Putamen (tissue), 1 donor: ENCODE results near the gene GNB1.
"Not testable (repeated sequence)": the region's sequence is repeated elsewhere in the genome, so short reads cannot be mapped to it uniquely, and the experiment has no call there.

Experiments
- DNase-seq: peaks from one replicate; pipeline ENCODE4 v3.0.0-alpha.2; 2016; ENCODE audit warnings: low spot score

The GNB1 gene

GRCh38 chr1:1890506-1891348 lies at the start of gene GNB1:
Gene GNB1, minus strand, starts transcription at chr1:1891087. Its CDS starts 65,634 bp downstream, at chr1:1825453.
- peak; percentile 88 for DNase-seq

GRCh38 chr1:1940123-1940425 lies 49.2 kb upstream of the GNB1 start:
- no peak for DNase-seq

GRCh38 chr1:1939296-1940122 lies 48.6 kb upstream of the GNB1 start:
- no peak for DNase-seq

- no peak for DNase-seq
Measured at GRCh38 chr1:1938613-1939295, 47.9 kb upstream of the GNB1 start.

DNA sequence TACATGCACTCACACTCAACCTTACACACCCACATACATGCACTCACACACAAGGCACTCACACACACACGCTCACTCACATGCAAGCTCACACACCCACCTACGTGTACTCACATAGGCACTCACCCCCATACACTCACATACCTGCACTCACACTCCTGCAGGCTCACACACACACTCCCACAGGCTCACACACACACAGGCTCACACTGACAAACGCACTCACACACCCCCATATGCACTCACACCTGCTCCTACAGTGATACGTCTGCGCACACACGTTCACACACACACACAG lies 47.3 kb upstream of the GNB1 start:
- DNase-seq = no peak

DNA sequence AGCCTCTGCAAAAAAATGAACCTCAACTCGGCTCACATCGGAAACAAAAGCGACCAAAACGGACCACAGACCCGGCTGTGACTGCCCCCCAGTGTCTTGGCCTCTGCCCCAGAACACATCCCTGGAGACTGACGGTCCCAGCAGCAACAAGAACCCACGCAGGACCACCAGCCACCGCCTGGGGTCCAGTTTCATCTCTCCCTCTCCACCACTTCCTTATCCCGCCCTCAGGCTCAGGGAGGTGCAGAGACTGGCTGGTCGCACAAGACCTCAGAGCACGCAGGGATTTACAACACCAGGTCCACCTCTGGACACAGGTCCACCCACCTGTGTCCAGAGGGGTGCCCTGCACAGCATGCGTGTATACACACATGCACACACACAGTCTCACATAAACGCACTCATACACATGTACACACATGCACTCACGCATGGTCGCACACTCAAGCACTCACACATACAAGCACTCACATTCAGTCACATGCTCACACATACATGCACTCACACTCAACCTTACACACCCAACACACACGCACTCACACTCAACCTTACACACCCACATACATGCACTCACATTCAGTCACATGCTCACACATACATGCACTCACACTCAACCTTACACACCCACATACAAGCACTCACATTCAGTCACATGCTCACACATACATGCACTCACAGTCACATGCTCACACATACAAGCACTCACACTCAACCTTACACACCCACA lies 46.8 kb upstream of the GNB1 start:
- DNase-seq = no peak

GRCh38 chr1:1937061-1937460 lies 46.2 kb upstream of the GNB1 start:
- no peak for DNase-seq

DNA sequence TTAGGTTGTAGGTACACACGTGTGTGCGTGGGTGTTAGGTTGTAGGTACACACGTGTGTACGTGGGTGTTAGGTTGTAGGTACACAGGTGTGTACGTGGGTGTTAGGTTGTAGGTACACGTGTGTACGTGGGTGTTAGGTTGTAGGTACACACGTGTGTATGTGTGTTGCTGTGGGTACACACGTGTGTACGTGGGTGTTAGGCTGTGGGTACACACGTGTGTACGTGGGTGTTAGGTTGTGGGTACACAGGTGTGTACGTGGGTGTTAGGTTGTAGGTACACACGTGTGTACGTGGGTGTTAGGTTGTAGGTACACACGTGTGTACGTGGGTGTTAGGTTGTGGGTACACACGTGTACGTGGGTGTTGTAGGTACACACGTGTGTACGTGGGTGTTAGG lies 44.0 kb upstream of the GNB1 start:
- not testable (repeated sequence) for DNase-seq

DNA sequence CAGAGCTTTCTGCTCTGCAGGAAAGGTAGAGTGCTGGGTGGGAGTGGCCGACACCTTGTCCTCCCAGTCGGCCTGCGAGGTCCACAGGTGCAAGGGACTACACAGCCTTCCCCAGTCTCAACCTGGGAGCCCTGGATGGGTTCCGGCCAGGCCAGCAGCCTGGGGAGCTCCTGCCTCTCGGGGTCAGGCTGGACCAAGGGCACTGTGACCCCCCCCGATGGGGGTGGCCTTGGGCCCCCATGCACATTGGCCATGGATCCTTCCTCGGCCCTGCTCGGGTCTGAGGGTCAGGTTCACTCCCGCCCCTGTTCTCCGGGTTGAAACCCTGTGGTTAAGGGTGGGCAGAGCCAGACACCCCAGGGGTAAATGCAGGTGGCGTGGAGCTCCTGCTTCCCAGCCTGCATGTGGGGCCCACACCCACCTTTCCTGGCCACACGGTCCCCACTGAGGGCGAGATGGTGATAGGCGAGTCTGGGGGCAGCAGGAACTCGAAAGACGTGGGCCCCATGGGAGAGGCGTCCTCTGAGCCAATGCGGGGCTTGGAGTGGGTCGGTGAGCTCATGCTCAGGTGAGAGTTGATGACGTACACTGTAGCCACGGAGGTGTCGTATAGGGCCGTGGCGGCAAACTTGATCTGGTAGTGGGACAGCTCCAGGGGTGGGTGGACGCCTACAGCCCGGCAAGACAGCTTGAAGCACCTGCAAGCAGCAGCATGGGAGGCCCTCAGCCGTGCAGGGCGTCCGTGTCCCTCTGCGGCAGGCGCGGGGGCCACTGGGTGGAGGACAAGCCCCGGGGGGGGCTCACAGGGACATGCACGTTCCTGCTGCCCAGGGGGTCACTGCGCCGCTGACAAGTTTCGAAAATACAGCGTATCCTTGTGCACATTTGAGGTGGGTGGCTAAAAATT lies 39.0 kb upstream of the GNB1 start:
- DNase-seq = no peak

GRCh38 chr1:1929102-1929638 lies 38.3 kb upstream of the GNB1 start:
- no peak for DNase-seq

DNA sequence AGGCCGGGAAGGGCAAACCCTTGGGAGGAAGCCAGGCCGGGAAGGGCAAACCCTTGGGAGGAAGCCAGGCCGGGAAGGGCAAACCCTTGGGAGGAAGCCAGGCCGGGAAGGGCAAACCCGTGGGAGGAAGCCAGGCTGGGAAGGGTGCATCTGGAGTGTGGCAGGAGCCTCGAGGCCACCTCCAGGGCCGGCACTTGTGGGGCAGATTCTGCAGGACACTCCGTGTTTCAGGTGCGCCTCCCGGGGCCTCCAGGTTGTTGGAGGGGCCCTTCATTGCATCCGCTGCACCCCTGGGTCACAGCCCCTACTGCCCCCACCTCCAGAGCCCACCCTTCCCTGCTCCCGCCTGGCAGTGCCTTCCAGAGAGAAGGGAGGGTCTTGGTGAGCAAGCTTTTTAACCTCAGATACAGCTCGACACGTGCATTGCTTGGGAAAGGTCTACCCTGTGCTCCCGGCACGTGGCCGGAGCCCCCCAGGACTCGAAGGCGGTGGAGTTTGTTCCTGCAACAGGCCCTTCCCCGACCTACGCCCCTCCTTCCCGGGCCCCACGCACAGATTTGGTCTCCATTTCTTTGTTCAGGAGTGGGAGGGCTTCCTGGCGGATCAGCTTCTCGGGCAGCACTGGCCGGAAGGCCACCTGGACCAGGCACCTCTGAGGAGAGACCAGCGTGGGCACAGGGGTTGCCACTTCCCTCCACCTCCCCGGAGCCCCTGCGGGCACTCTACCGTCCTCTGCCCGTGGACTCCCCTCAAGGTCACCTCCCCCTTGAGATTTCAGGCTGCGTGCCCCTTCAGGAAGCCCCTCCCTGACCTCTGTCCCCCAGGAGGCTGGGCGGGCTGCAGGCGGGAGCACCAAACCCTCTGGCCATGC lies 37.6 kb upstream of the GNB1 start:
- DNase-seq = no peak

- no peak for DNase-seq
Measured at GRCh38 chr1:1927751-1928150, 36.9 kb upstream of the GNB1 start.

DNA sequence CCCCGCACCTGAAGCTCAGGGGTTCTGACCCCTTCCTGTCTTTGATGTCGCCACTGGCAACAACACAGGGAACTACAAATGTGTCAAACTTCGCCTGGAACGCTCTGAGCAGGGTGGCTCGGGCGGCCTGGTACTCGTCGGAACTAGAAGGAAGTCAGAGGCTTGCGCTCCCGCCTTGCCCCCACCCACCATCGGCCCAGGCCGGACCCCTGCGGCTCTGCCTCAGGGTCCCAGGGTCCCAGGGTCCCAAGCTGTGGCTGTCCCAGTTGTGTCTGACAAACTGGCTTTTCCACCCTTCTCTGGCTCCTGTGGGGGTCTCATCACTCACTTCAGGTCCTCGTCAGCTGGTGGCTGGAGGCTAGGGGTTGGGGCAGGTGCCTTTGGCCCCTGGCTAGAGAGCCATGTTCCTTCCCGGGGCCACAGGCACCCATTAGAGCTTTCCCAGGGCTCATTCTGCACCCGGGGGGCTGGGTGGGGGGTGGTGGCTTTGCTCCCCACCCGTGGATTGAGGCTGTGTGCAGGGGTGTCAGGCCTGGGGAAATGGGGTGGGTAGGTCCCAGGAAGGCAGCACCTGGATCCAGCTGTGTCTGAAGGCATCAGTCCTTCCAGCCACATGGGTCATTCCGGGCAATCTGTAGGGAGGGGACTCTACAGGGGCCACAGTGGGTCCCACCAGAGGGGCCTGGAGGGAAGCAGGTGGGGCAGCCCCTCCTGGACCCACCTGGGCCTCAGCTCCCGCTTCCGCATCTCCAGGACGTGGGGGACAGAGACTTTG lies 36.2 kb upstream of the GNB1 start:
- DNase-seq = no peak

GRCh38 chr1:1926346-1926811 lies 35.5 kb upstream of the GNB1 start:
- no peak for DNase-seq

- no peak for DNase-seq
Measured at GRCh38 chr1:1925437-1926345, 34.8 kb upstream of the GNB1 start.

DNA sequence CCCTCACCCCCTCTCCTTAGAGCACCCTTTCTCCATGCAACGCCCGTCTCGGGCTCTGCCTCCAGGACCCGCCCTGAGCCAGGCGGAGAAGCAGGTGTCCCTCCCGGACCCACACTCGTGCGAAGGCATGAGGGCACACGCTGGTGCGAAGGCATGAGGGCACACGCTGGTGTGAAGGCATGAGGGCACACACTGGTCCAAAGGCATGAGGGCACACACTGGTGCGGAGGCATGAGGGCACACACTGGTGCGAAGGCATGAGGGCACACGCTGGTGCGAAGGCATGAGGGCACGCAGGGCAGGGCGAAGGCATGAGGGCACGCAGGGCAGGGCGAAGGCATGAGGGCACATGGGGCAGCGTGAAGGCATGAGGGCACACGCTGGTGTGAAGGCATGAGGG lies 34.0 kb upstream of the GNB1 start:
- no peak for DNase-seq

DNA sequence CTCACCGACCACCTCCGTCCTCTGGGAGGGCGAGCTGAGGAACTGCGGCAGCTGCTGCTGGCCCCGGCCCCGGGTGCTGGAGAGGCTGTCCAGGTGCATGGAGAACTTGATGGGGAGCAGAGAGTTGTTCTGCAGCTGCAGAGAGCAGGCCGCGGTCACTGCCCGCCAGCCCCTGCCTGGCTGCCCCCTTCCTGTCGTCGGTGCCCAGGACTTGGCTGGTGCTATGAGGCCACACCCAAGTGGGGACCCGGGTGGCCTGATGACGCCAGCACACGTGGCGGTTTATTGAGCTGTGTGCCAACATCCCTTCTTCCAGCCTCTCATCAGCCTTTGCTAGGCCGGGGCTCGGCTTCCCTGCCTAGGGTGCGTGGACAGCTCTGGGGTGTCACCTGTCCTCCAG lies 33.5 kb upstream of the GNB1 start:
- no peak for DNase-seq
